ENCODE data around the gene TRDN. TPM values are rescaled to one million over a fixed set of nuclear protein-coding genes. Genes with fewer than 3 reads are reported as not detected.

TRDN gene
- total and polyA plus RNA-seq, 2 experiments from 2014 or later, result 0.10 to 0.48 TPM

- Histone ChIP-seq H3K9me3 (ENCODE audit: low read depth) (no peaks in the 10 kb centered on the region), H2AFZ (no peak overlapping the region), H3K79me2 (no peaks in the 10 kb centered on the region), H3K27me3 (no peaks in the 10 kb centered on the region), H3K4me3 (no peak overlapping the region), H3K4me1 (ENCODE audit: insufficient read depth) (no peaks in the 10 kb centered on the region), H3K27ac (no peak overlapping the region), H3K36me3 (replicated peaks; ENCODE audit: insufficient read depth, low read depth) (no peaks in the 10 kb centered on the region), H4K20me1 (ENCODE audit: insufficient read depth, poor library complexity, severe bottlenecking) (no peaks in the 10 kb centered on the region), H3K4me2 (no peak overlapping the region), H3K9me2 (replicated peaks; ENCODE audit: insufficient read depth) (no peaks in the 10 kb centered on the region)
- no peak for TF ChIP-seq EZH2phosphoT487 (IDR thresholded peaks at IDR 0.05; ENCODE audit: low read depth, severe bottlenecking, unreplicated experiment)
- TF ChIP-seq CTCF (IDR thresholded peaks at IDR 0.05; ENCODE audit: poor library complexity), result no peak
- TF ChIP-seq EZH2 (IDR thresholded peaks at IDR 0.05; ENCODE audit: borderline replicate concordance), result no peak
- DNase-seq (ENCODE audit: low spot score), result no peak
- 49% methylated on average over 3 of the region's 3 CpGs for WGBS (ENCODE audit: low lambda C conversion rate, missing lambda C conversion rate)
These were observed 284.5 kb downstream of the TRDN start for GRCh38 chr6:123352279-123352678.

- H3K36me3 ChIP-seq (replicated peaks; ENCODE audit: insufficient read depth, low read depth), result no peaks in the 10 kb centered on the region
- H3K27me3 ChIP-seq, result no peaks in the 10 kb centered on the region
- H3K4me1 ChIP-seq (ENCODE audit: insufficient read depth), result no peaks in the 10 kb centered on the region
- H3K9me2 ChIP-seq (replicated peaks; ENCODE audit: insufficient read depth), result no peaks in the 10 kb centered on the region
- TF ChIP-seq EZH2 (IDR thresholded peaks at IDR 0.05; ENCODE audit: borderline replicate concordance) (no peak), EZH2phosphoT487 (IDR thresholded peaks at IDR 0.05; ENCODE audit: low read depth, severe bottlenecking, unreplicated experiment) (no peak), CTCF (IDR thresholded peaks at IDR 0.05; ENCODE audit: poor library complexity) (no peak)
- no peaks in the 10 kb centered on the region for H3K9me3 ChIP-seq (ENCODE audit: low read depth)
- no peak for DNase-seq (ENCODE audit: low spot score)
- H3K79me2 ChIP-seq, result no peaks in the 10 kb centered on the region
- no peak overlapping the region for H2AFZ ChIP-seq
- no peak overlapping the region for H3K27ac ChIP-seq
- H4K20me1 ChIP-seq (ENCODE audit: insufficient read depth, poor library complexity, severe bottlenecking), result no peaks in the 10 kb centered on the region
- no peak overlapping the region for H3K4me3 ChIP-seq
- H3K4me2 ChIP-seq, result no peak overlapping the region
- WGBS (ENCODE audit: low lambda C conversion rate, missing lambda C conversion rate), result 77% methylated on average over 1 of the region's 1 CpG
These were observed 292.9 kb downstream of the TRDN start for GRCh38 chr6:123343836-123344235.

GRCh38 chr6:123338394-123338793, 298.4 kb downstream of the TRDN start:
- no peak overlapping the region for H3K4me2 ChIP-seq
- no peaks in the 10 kb centered on the region for H3K27me3 ChIP-seq
- no peak overlapping the region for H3K27ac ChIP-seq
- no peak for DNase-seq (ENCODE audit: low spot score)
- no peak overlapping the region for H3K4me3 ChIP-seq
- H2AFZ ChIP-seq, result no peak overlapping the region
- no peaks in the 10 kb centered on the region for H3K9me2 ChIP-seq (replicated peaks; ENCODE audit: insufficient read depth)
- H3K9me3 ChIP-seq (ENCODE audit: low read depth), result no peaks in the 10 kb centered on the region
- no peaks in the 10 kb centered on the region for H4K20me1 ChIP-seq (ENCODE audit: insufficient read depth, poor library complexity, severe bottlenecking)
- no peaks in the 10 kb centered on the region for H3K79me2 ChIP-seq
- H3K36me3 ChIP-seq (replicated peaks; ENCODE audit: insufficient read depth, low read depth), result no peaks in the 10 kb centered on the region
- TF ChIP-seq EZH2 (IDR thresholded peaks at IDR 0.05; ENCODE audit: borderline replicate concordance), result no peak
- TF ChIP-seq EZH2phosphoT487 (IDR thresholded peaks at IDR 0.05; ENCODE audit: low read depth, severe bottlenecking, unreplicated experiment), result no peak
- no peak for TF ChIP-seq CTCF (IDR thresholded peaks at IDR 0.05; ENCODE audit: poor library complexity)
- H3K4me1 ChIP-seq (ENCODE audit: insufficient read depth), result no peaks in the 10 kb centered on the region
